ENCODE data around the gene RBM48.
"Not testable (repeated sequence)": the region's sequence is repeated elsewhere in the genome, so short reads cannot be mapped to it uniquely, and the experiment has no call there.

Gene RBM48

DNA sequence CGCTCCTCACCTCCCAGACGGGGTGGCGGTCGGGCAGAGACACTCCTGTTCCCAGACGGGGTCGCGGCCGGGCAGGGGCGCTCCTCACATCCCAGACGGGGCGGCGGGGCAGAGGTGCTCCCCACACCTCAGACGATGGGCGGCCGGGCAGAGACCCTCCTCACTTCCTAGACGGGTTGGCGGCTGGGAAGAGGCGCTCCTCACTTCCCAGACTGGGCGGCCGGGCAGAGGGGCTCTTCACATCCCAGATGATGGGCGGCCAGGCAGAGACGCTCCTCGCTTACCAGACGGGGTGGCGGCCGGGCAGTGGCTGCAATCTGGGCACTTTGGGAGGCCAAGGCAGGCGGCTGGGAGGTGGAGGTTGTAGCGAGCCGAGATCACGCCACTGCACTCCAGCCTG lies 16.5 kb downstream of the RBM48 start:
- DNase-seq (ENCODE audit: low spot score), result not testable (repeated sequence)

DNA sequence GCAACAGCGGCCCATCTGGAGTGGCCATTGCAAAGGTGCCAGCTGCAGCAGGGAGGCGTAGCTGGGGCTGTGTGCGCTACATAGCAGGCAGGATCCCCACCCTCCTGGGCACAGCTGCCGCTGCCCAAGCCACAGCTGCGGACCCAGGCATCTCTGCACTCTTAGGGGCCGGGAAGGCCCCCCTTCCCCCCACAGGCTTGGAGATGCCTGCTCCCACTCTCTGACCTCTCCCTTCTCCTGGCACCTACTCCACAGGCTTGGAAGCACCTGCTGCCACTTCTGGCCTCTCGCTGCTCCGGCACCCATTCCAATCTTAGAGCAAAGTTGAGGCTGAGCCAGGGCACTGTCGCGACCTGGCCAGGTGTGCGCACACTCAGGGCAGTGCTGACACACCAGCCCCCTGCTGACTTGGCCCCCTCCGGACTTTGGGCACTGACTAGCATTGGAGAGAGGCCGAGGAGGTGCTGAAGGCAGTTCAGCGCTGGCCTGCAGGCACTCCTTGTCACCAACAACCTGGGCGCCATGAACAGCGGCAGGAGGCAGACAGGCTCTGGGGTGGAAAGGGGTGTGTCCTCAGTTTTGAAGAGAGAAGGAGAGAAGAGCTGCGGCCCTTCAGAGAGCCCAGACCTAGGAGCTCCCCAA lies 18.4 kb downstream of the RBM48 start:
- no peak for DNase-seq (ENCODE audit: low spot score)

DNA sequence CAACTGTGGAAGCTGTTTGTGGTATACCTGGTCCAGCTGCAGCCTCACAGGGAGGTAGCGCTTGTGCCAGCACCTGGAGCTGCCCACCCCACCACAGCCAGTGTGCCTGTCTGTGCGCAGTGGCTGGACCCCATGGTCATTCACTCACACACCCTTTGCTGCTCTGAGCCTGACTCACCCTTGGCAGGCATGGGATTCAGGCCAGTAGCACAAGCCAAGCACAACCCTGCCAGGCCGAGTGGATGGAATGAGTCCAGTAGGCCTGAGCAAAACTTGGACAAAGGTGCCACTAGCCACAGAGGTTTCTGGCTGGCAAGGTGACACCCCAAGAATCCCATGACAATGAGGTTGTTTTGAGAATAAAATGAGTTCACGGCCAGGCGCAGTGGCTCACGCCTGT lies 19.0 kb downstream of the RBM48 start:
- no peak for DNase-seq (ENCODE audit: low spot score)

GRCh38 chr7:92550194-92550593 lies 21.6 kb downstream of the RBM48 start:
- DNase-seq (ENCODE audit: low spot score), result no peak

DNA sequence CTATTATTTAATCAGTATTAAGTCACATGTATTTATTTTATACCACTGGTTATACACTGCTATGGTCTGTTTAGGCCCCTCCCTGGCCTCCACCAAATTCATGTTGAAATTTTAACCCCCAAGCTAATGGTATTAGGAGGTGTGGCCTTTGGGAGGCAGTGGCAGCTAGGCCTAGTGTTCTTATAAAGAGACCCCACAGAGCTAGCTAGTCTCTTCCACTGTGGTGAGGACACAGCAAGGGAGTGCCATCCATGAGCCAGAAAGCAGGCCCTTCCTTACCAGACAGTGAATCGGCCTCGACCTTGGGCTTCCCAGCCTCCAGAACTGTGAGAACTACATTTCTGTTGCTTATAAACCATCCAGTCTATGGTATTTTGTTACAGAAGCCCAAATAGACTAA lies 28.7 kb downstream of the RBM48 start:
- no peak for DNase-seq (ENCODE audit: low spot score)

- peak; percentile 6 for DNase-seq (ENCODE audit: low spot score)
Observed at GRCh38 chr7:92557808-92558362, 29.3 kb downstream of the RBM48 start.

DNA sequence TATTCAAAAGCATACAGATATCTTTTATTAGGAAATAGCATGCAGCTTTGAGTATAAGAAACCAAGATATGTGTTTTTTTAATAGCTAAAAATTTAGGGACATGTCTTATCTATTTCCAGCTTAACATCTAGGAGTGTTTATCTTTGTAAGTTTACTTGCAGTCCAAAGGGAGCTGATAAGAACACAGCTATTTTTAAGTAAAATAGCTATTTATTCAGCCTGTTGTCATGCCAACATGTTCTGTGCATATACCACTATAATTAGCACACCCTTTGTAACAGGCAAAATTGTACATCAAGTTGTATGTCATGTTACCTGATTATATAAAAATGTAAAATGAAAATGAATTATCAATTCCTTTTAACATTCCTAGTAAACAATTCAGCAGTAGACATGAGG lies 32.0 kb downstream of the RBM48 start:
- DNase-seq (ENCODE audit: low spot score), result no peak

GRCh38 chr7:92563345-92563744 lies 34.8 kb downstream of the RBM48 start:
- no peak for DNase-seq (ENCODE audit: low spot score)

- no peak for DNase-seq (ENCODE audit: low spot score)
Observed at GRCh38 chr7:92567460-92567859, 38.9 kb downstream of the RBM48 start.

- no peak for DNase-seq (ENCODE audit: low spot score)
Observed at GRCh38 chr7:92569137-92569536, 40.5 kb downstream of the RBM48 start.

GRCh38 chr7:92576296-92576695 lies 47.7 kb downstream of the RBM48 start:
- no peak for DNase-seq (ENCODE audit: low spot score)

GRCh38 chr7:92582948-92583347 lies 54.4 kb downstream of the RBM48 start:
- DNase-seq (ENCODE audit: low spot score), result no peak

DNA sequence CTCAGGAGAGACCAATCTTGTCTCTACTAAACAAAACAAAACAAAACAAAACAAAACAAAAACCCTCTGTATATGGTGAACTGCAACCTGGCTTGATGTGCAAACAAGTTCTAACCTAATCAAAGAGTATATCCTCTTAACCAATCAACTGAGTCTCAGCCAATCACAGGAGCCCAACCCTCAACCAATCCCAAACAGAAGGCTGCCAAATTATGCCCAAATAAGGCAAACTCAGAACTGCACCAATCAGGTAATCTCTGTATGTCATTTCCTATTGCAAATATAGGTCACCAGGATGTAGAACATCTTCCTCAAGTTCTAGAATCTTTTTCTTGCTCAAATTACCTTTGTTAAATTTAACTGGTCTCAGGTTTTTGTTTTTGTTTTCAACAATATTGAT lies 56.4 kb downstream of the RBM48 start:
- DNase-seq (ENCODE audit: low spot score), result no peak

DNA sequence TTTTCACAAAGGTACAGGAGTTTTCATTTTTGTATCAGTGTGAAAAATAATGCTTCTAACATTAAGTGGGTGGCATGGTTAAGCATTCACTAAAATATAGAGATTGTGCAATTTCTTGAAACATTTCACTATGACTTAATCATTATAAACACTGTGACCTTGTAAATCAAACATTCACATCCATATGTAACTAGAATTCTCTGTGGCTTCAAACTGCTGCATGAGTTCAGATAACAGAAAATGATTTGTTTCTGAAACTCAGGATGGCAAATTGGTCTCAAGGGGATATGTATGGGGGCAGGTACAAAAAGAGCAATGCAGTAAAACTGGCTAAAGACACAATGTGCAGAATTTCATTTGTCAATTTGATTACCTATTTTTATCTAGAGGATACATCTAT lies 57.8 kb downstream of the RBM48 start:
- peak; percentile 9 for DNase-seq (ENCODE audit: low spot score)

DNA sequence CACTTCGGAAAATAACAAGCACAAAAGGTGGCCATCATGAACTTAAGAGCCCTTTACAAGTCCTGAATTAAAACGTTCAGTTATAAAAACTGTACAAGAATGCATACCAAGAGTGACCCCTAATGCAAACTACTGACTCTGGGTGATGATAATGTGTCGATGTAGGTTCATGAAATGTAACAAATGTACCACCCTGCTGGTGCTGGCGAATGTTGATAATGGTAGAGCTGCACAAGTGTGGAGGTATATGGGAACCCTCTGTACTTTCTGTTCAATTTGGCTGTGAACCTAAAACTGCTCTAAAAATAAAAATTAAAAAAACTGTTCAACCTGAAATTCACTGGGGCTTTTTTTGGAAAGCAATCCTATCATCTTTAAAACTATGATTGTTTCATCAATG lies 58.2 kb downstream of the RBM48 start:
- no peak for DNase-seq (ENCODE audit: low spot score)

Measured in AG20443 (cell line).